WTC11 (cell line): ENCODE data around the gene RRAD.

Source experiments
- ATF3 ChIP-seq: sonication (generic); formaldehyde crosslinking; conservative IDR thresholded peaks from 2 replicates; pipeline ENCODE4 v1.8.1; 2022; ENCODE audit warnings: mild to moderate bottlenecking, missing genetic modification reagents
- CREB1 ChIP-seq: sonication (generic); formaldehyde crosslinking; IDR thresholded peaks from 2 replicates; pipeline ENCODE4 v1.8.0; 2023; ENCODE audit warnings: mild to moderate bottlenecking, missing genetic modification reagents
- CTCF ChIP-seq: fragments of 200-600 bp; IDR thresholded peaks from 2 replicates; pipeline ENCODE4 v1.8.0; 2022; ENCODE audit warnings: antibody characterized with exemption
- E2F1 ChIP-seq: sonication (generic); formaldehyde crosslinking; IDR thresholded peaks from 2 replicates; pipeline ENCODE4 v1.8.0; 2022; ENCODE audit warnings: mild to moderate bottlenecking, missing genetic modification reagents
- EMX1 ChIP-seq: fragments of 250-450 bp; sonication (Bioruptor Pico); IDR thresholded peaks from 2 replicates; pipeline ENCODE4 v1.8.0; 2021; ENCODE audit warnings: mild to moderate bottlenecking
- NR3C1 ChIP-seq: sonication (generic); formaldehyde crosslinking; conservative IDR thresholded peaks from 2 replicates; pipeline ENCODE4 v1.8.1; 2023; ENCODE audit warnings: low read depth, mild to moderate bottlenecking, missing genetic modification reagents
- RELA ChIP-seq: sonication (generic); formaldehyde crosslinking; IDR thresholded peaks from 2 replicates; pipeline ENCODE4 v1.8.1; 2022; ENCODE audit warnings: missing genetic modification reagents, mild to moderate bottlenecking, borderline replicate concordance
- RORB ChIP-seq: fragments of 250-450 bp; sonication (Bioruptor Pico); IDR thresholded peaks from 2 replicates; pipeline ENCODE4 v1.9.0; 2021; ENCODE audit warnings: mild to moderate bottlenecking
- SP1 ChIP-seq: sonication (generic); formaldehyde crosslinking; conservative IDR thresholded peaks from 2 replicates; pipeline ENCODE4 v1.8.1; 2022; ENCODE audit warnings: missing genetic modification reagents
- TEAD4 ChIP-seq: sonication (generic); formaldehyde crosslinking; IDR thresholded peaks from 2 replicates; pipeline ENCODE4 v1.8.0; 2022; ENCODE audit warnings: mild to moderate bottlenecking, missing genetic modification reagents
- USF2 ChIP-seq: sonication (generic); formaldehyde crosslinking; IDR thresholded peaks from 2 replicates; pipeline ENCODE4 v1.8.1; 2023; ENCODE audit warnings: mild to moderate bottlenecking, missing genetic modification reagents, moderate library complexity
- ZNF138 ChIP-seq: sonication (generic); formaldehyde crosslinking; conservative IDR thresholded peaks from 2 replicates; pipeline ENCODE4 v1.8.1; 2022; ENCODE audit warnings: mild to moderate bottlenecking, moderate library complexity, missing genetic modification reagents

GRCh38 chr16:66968847-66969246, 43.5 kb upstream of the RRAD start:
- no peak for TF ChIP-seq TEAD4 (CRISPR knock-in tag)
- no peak for TF ChIP-seq CTCF
- no peak for TF ChIP-seq RORB (CRISPR knock-in tag)
- no peak for TF ChIP-seq RELA
- TF ChIP-seq ZNF138 (CRISPR knock-in tag) = no peak
- TF ChIP-seq CREB1 (CRISPR knock-in tag) = no peak
- TF ChIP-seq EMX1 = no peak
- no peak for TF ChIP-seq SP1
- TF ChIP-seq NR3C1 = no peak
- TF ChIP-seq E2F1 (CRISPR knock-in tag) = no peak
- no peak for TF ChIP-seq ATF3 (CRISPR knock-in tag)
- no peak for TF ChIP-seq USF2 (CRISPR knock-in tag)
